Adrenal gland (tissue), 5 donors: ENCODE data around the gene MSANTD1.

Source experiments
- POLR2A ChIP-seq, 2 donors: fragments of 450-650 bp; IDR thresholded peaks; one replicate each; pipeline ENCODE4 v1.6.1; 2017; ENCODE audit warnings: antibody characterized with exemption in 2 of 2, mild to moderate bottlenecking in 2 of 2, moderate library complexity in 1 of 2
- TF ChIP-seq, protein P1 (sequence below), 6 experiments: fragments of 450-650 bp in 4 of 6; fragments of 200-600 bp in 2 of 6; sonication (generic) in 1 of 6; IDR thresholded peaks; 1 replicate in 5 of 6; 2 replicates in 1 of 6; pipeline versions ENCODE4 v1.5.1 to v1.8.0; 2016 to 2021; ENCODE audit warnings: antibody characterized with exemption in 6 of 6, mild to moderate bottlenecking in 2 of 6, moderate library complexity in 1 of 6
- donor health status: DM: no; HTN: no; CAD: no.

GRCh38 chr4:3231471-3231870 is 17.5 kb upstream of the MSANTD1 start:
- TF ChIP-seq, protein P1, sequence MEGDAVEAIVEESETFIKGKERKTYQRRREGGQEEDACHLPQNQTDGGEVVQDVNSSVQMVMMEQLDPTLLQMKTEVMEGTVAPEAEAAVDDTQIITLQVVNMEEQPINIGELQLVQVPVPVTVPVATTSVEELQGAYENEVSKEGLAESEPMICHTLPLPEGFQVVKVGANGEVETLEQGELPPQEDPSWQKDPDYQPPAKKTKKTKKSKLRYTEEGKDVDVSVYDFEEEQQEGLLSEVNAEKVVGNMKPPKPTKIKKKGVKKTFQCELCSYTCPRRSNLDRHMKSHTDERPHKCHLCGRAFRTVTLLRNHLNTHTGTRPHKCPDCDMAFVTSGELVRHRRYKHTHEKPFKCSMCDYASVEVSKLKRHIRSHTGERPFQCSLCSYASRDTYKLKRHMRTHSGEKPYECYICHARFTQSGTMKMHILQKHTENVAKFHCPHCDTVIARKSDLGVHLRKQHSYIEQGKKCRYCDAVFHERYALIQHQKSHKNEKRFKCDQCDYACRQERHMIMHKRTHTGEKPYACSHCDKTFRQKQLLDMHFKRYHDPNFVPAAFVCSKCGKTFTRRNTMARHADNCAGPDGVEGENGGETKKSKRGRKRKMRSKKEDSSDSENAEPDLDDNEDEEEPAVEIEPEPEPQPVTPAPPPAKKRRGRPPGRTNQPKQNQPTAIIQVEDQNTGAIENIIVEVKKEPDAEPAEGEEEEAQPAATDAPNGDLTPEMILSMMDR (IDR thresholded peaks at IDR 0.05): no peak
- no peak for TF ChIP-seq POLR2A (IDR thresholded peaks at IDR 0.05)
